HFFc6 (cell line): Measurements from ENCODE around the gene P2RX2. TPM values are rescaled to one million over a fixed set of nuclear protein-coding genes. Genes with fewer than 3 reads are reported as not detected.

Source experiments
- DNase-seq: peaks from one replicate; pipeline ENCODE4 v3.0.0-alpha.2; 2018
- H3K27ac Mint-ChIP-seq: 2 replicates; pipeline ENCODE4 v1.8.0; 2020; ENCODE audit warnings: mild to moderate bottlenecking, mixed read lengths
- H3K27me3 Mint-ChIP-seq: 2 replicates; pipeline ENCODE4 v1.8.0; 2021; ENCODE audit warnings: mild to moderate bottlenecking, moderate library complexity, mixed read lengths; ENCODE audit not compliant: insufficient read depth
- H3K36me3 Mint-ChIP-seq: 2 replicates; pipeline ENCODE4 v1.8.0; 2021; ENCODE audit warnings: low read depth, mixed read lengths
- H3K4me1 Mint-ChIP-seq: 2 replicates; pipeline ENCODE4 v1.8.0; 2020; ENCODE audit warnings: low read depth, mixed read lengths
- H3K4me3 Mint-ChIP-seq: 2 replicates; pipeline ENCODE4 v1.8.0; 2020; ENCODE audit warnings: mild to moderate bottlenecking, moderate library complexity, mixed read lengths
- H3K9me3 Mint-ChIP-seq: 2 replicates; pipeline ENCODE4 v1.8.0; 2020; ENCODE audit warnings: mild to moderate bottlenecking, mixed read lengths
- total RNA-seq, 6 experiments: library from RNA; stranded (reverse); fragmentation: NEBNext Ultra II Directional; extraction: Animal tissue kit (Norgen Biotek cat#: 25700); gene quantifications; 2 replicates in 1 of 6; 3 replicates in 5 of 6; pipeline ENCODE4 v1.2.3, GENCODE V29; 2021
- TF ChIP-seq, protein P1 (sequence below): fragments of 200-600 bp; sonication (generic); IDR thresholded peaks from 2 replicates; pipeline ENCODE4 v1.5.0; 2021; ENCODE audit warnings: antibody characterized with exemption, mild to moderate bottlenecking

P2RX2 gene
- total RNA-seq, 6 experiments from 2014 or later, result not detected

DNA sequence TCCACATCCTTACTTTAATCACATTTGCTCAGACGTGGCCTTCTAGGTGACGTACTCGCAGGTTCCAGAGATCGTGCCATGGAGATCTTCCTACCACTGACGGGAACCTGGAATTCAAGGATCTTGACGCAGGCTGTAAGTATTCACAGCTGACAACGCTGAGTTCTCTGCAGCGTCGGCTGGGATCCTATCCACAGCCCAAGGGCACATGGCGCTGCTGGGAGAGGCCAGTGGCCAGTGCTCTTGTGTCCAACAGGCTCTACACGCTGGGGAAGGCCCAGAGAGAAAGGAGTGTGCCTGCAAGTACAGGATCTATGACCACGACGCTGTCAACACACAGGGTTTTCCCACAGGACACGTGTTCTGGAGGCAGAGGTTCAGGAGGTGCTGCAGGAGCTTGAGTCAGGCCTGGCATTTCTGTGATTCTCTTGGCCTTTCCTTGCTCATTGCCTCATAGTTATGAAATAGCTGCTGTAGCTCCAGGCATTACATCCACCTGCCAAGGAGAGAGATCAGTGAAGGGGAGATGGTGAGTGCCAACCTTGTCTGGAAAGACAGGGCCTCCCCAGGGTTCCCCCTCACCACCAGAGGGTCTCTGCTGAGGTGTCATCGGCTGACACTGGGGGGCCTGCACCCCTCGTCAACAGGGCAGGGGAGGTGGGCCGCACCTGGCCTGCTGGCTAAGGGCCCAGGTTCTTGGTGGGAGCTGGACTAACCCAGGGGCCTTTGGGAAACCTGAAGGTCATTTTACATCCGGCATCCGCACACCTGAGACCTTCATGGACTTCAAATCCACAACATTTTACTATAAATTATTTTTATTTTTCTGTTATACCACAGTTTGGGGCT lies 29.5 kb upstream of the P2RX2 start:
- TF ChIP-seq, protein P1, sequence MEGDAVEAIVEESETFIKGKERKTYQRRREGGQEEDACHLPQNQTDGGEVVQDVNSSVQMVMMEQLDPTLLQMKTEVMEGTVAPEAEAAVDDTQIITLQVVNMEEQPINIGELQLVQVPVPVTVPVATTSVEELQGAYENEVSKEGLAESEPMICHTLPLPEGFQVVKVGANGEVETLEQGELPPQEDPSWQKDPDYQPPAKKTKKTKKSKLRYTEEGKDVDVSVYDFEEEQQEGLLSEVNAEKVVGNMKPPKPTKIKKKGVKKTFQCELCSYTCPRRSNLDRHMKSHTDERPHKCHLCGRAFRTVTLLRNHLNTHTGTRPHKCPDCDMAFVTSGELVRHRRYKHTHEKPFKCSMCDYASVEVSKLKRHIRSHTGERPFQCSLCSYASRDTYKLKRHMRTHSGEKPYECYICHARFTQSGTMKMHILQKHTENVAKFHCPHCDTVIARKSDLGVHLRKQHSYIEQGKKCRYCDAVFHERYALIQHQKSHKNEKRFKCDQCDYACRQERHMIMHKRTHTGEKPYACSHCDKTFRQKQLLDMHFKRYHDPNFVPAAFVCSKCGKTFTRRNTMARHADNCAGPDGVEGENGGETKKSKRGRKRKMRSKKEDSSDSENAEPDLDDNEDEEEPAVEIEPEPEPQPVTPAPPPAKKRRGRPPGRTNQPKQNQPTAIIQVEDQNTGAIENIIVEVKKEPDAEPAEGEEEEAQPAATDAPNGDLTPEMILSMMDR, result no peak
- H3K36me3 Mint-ChIP-seq, result no peaks in the 10 kb centered on the region; the same call in none of the 2 replicates
- H3K9me3 Mint-ChIP-seq, result no peaks in the 10 kb centered on the region; the same call in 1 of the 2 replicates
- H3K4me3 Mint-ChIP-seq, result no peak overlapping the region
- DNase-seq, result no peak
- H3K4me1 Mint-ChIP-seq, result no peaks in the 10 kb centered on the region
- no peak overlapping the region for H3K27ac Mint-ChIP-seq
- peaks cover 8% of the 10 kb centered on the region for H3K27me3 Mint-ChIP-seq

DNA sequence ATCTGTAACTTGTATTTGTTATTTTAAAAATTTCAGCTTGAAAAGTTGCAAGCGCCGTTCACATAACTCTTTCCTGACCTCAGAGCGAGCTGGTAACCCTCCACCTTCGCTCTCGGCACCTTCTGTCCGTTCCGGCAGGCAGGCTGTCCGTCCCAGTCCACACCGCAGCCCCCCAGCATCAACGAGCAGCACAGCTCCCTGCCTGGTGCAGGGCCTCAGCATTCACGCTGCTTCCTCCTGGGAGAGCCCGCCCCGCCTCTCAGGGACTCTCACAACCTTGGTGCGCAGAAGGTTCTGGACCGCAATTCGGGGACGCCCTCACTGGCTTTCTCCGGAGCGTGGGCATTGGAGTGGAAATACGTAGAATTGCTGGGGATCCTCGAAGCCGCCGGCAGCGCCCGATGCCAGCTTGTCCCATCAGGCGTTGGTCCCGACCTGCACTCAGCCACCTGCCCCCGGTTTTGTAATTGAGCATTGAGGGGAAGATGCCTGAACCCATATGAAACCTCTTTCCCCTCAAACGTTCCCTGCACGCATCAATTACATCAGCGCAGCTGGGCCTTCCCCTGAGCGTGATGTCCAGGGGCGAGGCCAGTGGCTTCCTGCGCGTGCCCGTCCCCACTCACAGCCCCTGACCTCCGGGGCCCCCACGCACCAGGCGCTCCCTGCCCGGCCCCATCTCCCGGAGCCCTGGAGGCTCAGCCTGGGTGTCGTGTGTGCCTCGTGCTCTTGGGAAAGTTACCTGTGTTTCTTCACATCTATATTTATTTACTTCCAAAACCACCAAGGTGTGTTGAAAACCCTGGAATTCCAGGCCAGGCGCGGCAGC lies 27.3 kb upstream of the P2RX2 start:
- H3K4me1 Mint-ChIP-seq, result peaks cover 7% of the 10 kb centered on the region
- H3K27ac Mint-ChIP-seq, result no peak overlapping the region
- no peaks in the 10 kb centered on the region; the same call in 1 of the 2 replicates for H3K9me3 Mint-ChIP-seq
- TF ChIP-seq, protein P1, result no peak
- no peak overlapping the region for H3K4me3 Mint-ChIP-seq
- no peak for DNase-seq
- H3K27me3 Mint-ChIP-seq, result peaks cover 8% of the 10 kb centered on the region
- H3K36me3 Mint-ChIP-seq, result no peaks in the 10 kb centered on the region

DNA sequence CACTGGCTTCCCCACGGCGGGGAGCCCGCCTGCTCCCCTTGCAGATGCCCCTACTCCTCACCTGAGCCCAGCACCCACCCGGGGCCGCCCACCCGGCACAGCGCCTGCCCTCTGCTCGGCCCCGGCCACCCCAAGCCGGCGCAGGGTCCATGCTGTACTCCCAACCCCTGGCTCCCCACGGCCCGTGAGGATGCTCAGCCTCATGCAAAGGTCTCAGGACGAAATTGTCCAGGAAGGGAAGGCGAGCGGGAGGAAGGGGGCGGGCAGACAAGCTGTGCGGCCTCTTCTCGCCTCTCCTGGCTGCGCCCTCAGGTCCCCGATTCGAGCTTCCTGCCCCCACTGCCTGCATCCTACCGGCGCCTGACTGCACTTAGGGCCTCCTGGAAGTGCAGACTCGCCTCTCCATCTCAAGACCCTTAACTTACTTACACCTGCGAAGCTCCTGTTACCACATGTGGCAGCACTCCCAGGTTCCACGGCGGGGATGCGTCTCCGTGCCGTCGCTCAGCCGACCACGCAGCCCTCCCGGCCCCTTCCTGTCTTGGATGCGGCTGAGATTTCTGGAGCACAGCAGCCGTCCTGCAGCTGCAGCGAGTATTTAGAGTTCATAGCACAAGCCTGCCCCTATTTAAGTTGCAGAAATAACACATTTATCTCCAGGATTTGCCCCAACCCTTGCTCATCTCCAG lies 26.1 kb upstream of the P2RX2 start:
- H3K27me3 Mint-ChIP-seq, result peaks cover 10% of the 10 kb centered on the region
- TF ChIP-seq, protein P1, result no peak
- no peak overlapping the region for H3K4me3 Mint-ChIP-seq
- H3K4me1 Mint-ChIP-seq, result peaks cover 14% of the 10 kb centered on the region
- DNase-seq, result no peak
- no peaks in the 10 kb centered on the region; the same call in 1 of the 2 replicates for H3K9me3 Mint-ChIP-seq
- H3K36me3 Mint-ChIP-seq, result no peaks in the 10 kb centered on the region
- no peak overlapping the region for H3K27ac Mint-ChIP-seq

DNA sequence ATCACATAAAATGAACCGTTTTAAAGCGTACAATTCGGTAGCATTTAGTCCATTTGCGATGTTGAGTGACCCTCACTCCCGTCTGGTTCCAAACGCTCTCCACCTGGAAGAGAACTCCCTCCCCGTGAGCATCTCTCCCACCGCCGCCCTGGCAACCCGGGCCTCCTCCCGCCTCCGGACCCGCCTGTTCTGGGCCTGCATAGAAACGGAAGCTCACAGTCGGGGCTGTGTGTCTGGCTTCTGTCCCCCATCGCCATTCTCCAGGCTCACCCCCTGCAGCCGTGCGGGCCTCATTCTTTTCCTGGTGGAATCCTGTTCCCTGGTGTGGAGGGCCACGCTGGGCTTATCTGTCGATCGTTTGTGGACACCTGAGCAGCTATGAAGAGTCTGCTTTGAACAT lies 25.5 kb upstream of the P2RX2 start:
- DNase-seq, result no peak
- peaks cover 20% of the 10 kb centered on the region for H3K4me1 Mint-ChIP-seq
- H3K4me3 Mint-ChIP-seq, result no peak overlapping the region
- TF ChIP-seq, protein P1, result no peak
- H3K27ac Mint-ChIP-seq, result no peak overlapping the region
- no peaks in the 10 kb centered on the region for H3K36me3 Mint-ChIP-seq
- no peaks in the 10 kb centered on the region; the same call in 1 of the 2 replicates for H3K9me3 Mint-ChIP-seq
- H3K27me3 Mint-ChIP-seq, result peaks cover 13% of the 10 kb centered on the region

DNA sequence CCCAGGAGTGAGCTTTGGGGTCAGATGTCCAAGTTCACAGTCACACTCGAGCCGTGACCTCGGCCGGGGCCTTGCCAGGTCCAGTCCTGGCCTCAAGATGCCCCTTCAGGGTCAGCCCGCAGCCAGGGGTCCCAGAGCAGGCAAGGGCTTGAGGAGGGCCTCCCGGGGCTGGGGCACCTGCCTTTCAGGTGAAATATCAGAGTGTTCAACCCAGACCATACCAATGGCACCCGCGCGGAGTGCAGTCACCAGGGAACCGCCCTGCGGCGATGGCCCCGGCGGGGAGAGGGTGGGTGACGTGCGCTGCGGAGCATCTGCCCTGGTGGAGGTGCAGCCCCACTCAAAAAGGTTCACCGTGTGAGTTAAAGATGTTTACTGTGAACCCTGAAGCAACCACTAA lies 25.1 kb upstream of the P2RX2 start:
- no peaks in the 10 kb centered on the region for H3K36me3 Mint-ChIP-seq
- H3K4me1 Mint-ChIP-seq, result peaks cover 20% of the 10 kb centered on the region
- no peak overlapping the region for H3K4me3 Mint-ChIP-seq
- TF ChIP-seq, protein P1, result no peak
- DNase-seq, result no peak
- no peak overlapping the region for H3K27ac Mint-ChIP-seq
- H3K9me3 Mint-ChIP-seq, result no peaks in the 10 kb centered on the region; the same call in 1 of the 2 replicates
- peaks cover 11% of the 10 kb centered on the region for H3K27me3 Mint-ChIP-seq
